Ovary (tissue), 3 donors: Measurements from ENCODE around the gene GUCY1A1.

Experiments
- CTCF ChIP-seq, 3 donors: fragments of 450-650 bp in 2 of 3; fragments of 200-600 bp in 1 of 3; IDR thresholded peaks; one replicate each; pipeline versions ENCODE4 v1.5.1 to v1.8.0; 2016 to 2022; ENCODE audit warnings: antibody characterized with exemption in 3 of 3, mild to moderate bottlenecking in 1 of 3
- POLR2A ChIP-seq: fragments of 450-650 bp; IDR thresholded peaks from one replicate; pipeline ENCODE4 v1.6.1; 2017; ENCODE audit warnings: antibody characterized with exemption, mild to moderate bottlenecking, moderate library complexity
- donor health status: DM: no; HTN: no; CAD: no.

DNA sequence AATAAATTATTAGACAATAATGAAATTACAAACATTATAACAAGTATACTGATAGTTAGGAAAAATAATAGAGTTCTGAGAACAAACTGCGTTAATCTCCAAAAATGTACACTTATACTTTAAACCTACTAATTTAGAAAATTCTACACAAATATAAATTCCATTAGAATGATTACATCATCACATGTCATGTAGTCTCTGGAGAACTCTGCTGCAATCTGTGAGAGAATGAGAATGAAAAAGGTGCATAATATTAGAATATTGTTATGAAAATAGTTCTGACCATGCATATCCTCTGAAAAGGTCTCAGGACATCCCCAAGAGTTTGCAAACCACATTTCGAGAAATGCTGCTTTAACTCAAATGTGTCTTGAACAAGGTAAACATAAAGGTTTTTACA is 11.4 kb downstream of the GUCY1A1 start:
- TF ChIP-seq POLR2A: no peak
- TF ChIP-seq CTCF (IDR thresholded peaks at IDR 0.05): no peak
